Small intestine (tissue), 7 donors: ENCODE measurements around the gene ANKRD23. TPM values are rescaled to one million over a fixed set of nuclear protein-coding genes. Genes with fewer than 3 reads are reported as not detected.
A peak's percentile ranks its signal among the peaks of the same experiment; 100 is the strongest.
"Not testable (repeated sequence)": the region's sequence is repeated elsewhere in the genome, so short reads cannot be mapped to it uniquely, and the experiment has no call there.

ENCODE experiments used
- DNase-seq, 2 donors: peaks; one replicate each; pipeline versions ENCODE4 v3.0.0 to v3.0.0-alpha.2; 2013
- FAIRE-seq: peaks from 2 replicates; lab custom pipeline; 2012; peaks lifted over from hg19 to GRCh38; lab: Jason Lieb, UNC
- H3K27ac ChIP-seq, 3 donors: one replicate each; pipeline ENCODE4 v1.5.1; 2013; ENCODE audit warnings: low read length in 2 of 3, mild to moderate bottlenecking in 2 of 3, control low read depth in 1 of 3, inconsistent platforms in 1 of 3, low read depth in 1 of 3, moderate library complexity in 1 of 3
- H3K27me3 ChIP-seq, 3 donors: one replicate each; pipeline ENCODE4 v1.6.1; 2013; ENCODE audit warnings: low read length in 3 of 3, inconsistent platforms in 1 of 3; ENCODE audit not compliant: control insufficient read depth in 3 of 3, insufficient read depth in 3 of 3
- H3K36me3 ChIP-seq, 3 donors: one replicate each; pipeline ENCODE4 v1.6.1; 2013; ENCODE audit warnings: low read length in 3 of 3, inconsistent platforms in 1 of 3, low read depth in 1 of 3, mild to moderate bottlenecking in 1 of 3, moderate library complexity in 1 of 3; ENCODE audit not compliant: control insufficient read depth in 3 of 3, insufficient read depth in 2 of 3
- H3K4me1 ChIP-seq, 3 donors: one replicate each; pipeline ENCODE4 v1.6.1; 2013; ENCODE audit warnings: low read length in 2 of 3, inconsistent platforms in 1 of 3, low read depth in 1 of 3, mild to moderate bottlenecking in 1 of 3, moderate library complexity in 1 of 3; ENCODE audit not compliant: control insufficient read depth in 3 of 3, insufficient read depth in 2 of 3
- H3K4me3 ChIP-seq, 3 donors: one replicate each; pipeline ENCODE4 v1.5.1; 2013; ENCODE audit warnings: low read length in 3 of 3, control low read depth in 1 of 3, inconsistent platforms in 1 of 3, low read depth in 1 of 3, mild to moderate bottlenecking in 1 of 3, moderate library complexity in 1 of 3
- H3K9me3 ChIP-seq, 2 donors: one replicate each; pipeline ENCODE4 v1.6.1; 2013; ENCODE audit warnings: low read depth in 1 of 2, low read length in 1 of 2; ENCODE audit not compliant: control insufficient read depth in 2 of 2, insufficient read depth in 1 of 2
- WGBS, 3 donors: extraction: QIAGEN DNeasy Blood & Tissue Kit; methylation state at CpG; one replicate each; pipeline ENCODE4 v1.1.7; 2013; 5-methylcytosine and 5-hydroxymethylcytosine counted together
- polyA plus RNA-seq, 4 donors: library from polyadenylated mRNA; stranded (reverse) in 3 of 4; unstranded in 1 of 4; fragments of 200-250 nt in 3 of 4; fragments of 120-200 nt in 1 of 4; gene quantifications; one replicate each; pipeline versions ENCODE4 v1.2.1 to v1.2.3, GENCODE V29; 2013
- donor health status: healthy with polysubstance abuse.
- donor health status: control.
- donor health status: control.
- donor health status: Bipolar disorder and iron deficiency.
- donor health status: healthy.

Gene ANKRD23
- polyA plus RNA-seq, 4 donors = 2.2 to 4.0 (median 3.2) TPM

- H3K27ac ChIP-seq = not testable (repeated sequence)
- WGBS, 3 donors = 87 to 89% (median 89%) methylated on average over 4 of the region's 4 CpGs
These were observed 19.2 kb upstream of the ANKRD23 start for GRCh38 chr2:96863056-96863455.

GRCh38 chr2:96861074-96861473 lies 17.3 kb upstream of the ANKRD23 start:
- Histone ChIP-seq H3K27me3 (no peaks in the 10 kb centered on the region), H3K9me3 (no peaks in the 10 kb centered on the region), H3K27ac (no peak overlapping the region), H3K4me1 (peaks cover 0 to 30% (median 3%) of the 10 kb centered on the region in 3 donors), H3K36me3 (peaks cover 0 to 55% (median 2%) of the 10 kb centered on the region in 3 donors), H3K4me3 (no peak overlapping the region)
- DNase-seq (no peak), FAIRE-seq (no peak)
- 93 to 94% (median 93%) methylated on average over 13 to 17 of the region's 17 CpGs for WGBS, 3 donors

More at GRCh38 chr2:96863056-96863455, 19.2 kb upstream of the ANKRD23 start:
- not testable (repeated sequence) for H3K27me3 ChIP-seq, FAIRE-seq, DNase-seq, H3K9me3 ChIP-seq, H3K4me3 ChIP-seq
- Histone ChIP-seq H3K4me1 (peaks cover 0 to 38% (median 6%) of the 10 kb centered on the region in 3 donors), H3K36me3 (peaks cover 0 to 74% (median 2%) of the 10 kb centered on the region in 3 donors)

GRCh38 chr2:96860065-96861029 lies 16.5 kb upstream of the ANKRD23 start:
- Histone ChIP-seq H3K4me3 (no peak overlapping the region), H3K27ac (peak overlapping the region in 1 of 3 donors; percentile 19), H3K36me3 (peaks cover 0 to 47% (median 2%) of the 10 kb centered on the region in 3 donors), H3K9me3 (no peaks in the 10 kb centered on the region), H3K27me3 (no peaks in the 10 kb centered on the region), H3K4me1 (peaks cover 0 to 29% (median 3%) of the 10 kb centered on the region in 3 donors)
- no peak for DNase-seq
- WGBS, 3 donors = 79 to 84% (median 83%) methylated on average over 38 of the region's 38 CpGs
- no peak for FAIRE-seq

GRCh38 chr2:96859681-96860064 lies 15.9 kb upstream of the ANKRD23 start:
- Histone ChIP-seq H3K9me3 (no peaks in the 10 kb centered on the region), H3K4me1 (peaks cover 0 to 29% (median 3%) of the 10 kb centered on the region in 3 donors), H3K4me3 (no peak overlapping the region), H3K36me3 (peaks cover 0 to 41% (median 2%) of the 10 kb centered on the region in 3 donors), H3K27ac (peak overlapping the region in 1 of 3 donors; percentile 56), H3K27me3 (no peaks in the 10 kb centered on the region)
- FAIRE-seq = no peak
- DNase-seq = no peak
- WGBS, 3 donors = 36 to 56% (median 52%) methylated on average over 4 of the region's 4 CpGs

- FAIRE-seq (no peak), DNase-seq (no peak)
- H3K36me3 ChIP-seq = peaks cover 0 to 37% (median 2%) of the 10 kb centered on the region in 3 donors
- H3K4me3 ChIP-seq = no peak overlapping the region
- H3K9me3 ChIP-seq = no peaks in the 10 kb centered on the region
- 61 to 72% (median 69%) methylated on average over 11 of the region's 11 CpGs for WGBS, 3 donors
- peak overlapping the region in 1 of 3 donors; percentile 56 for H3K27ac ChIP-seq
- peaks cover 0 to 29% (median 3%) of the 10 kb centered on the region in 3 donors for H3K4me1 ChIP-seq
- H3K27me3 ChIP-seq = no peaks in the 10 kb centered on the region
These were observed 15.4 kb upstream of the ANKRD23 start for GRCh38 chr2:96859099-96859649.

- Histone ChIP-seq H3K36me3 (peaks cover 0 to 30% (median 8%) of the 10 kb centered on the region in 3 donors), H3K4me3 (peak within 1 kb of the TSS; percentile 69 to 91 (median 72)), H3K27me3 (no peaks in the 10 kb centered on the region), H3K4me1 (peaks cover 0 to 29% (median 3%) of the 10 kb centered on the region in 3 donors), H3K27ac (peak within 1 kb of the TSS; percentile 65 to 88 (median 81)), H3K9me3 (no peaks in the 10 kb centered on the region)
- FAIRE-seq = no peak
- DNase-seq = peak; percentile 99 to 100
- WGBS, 3 donors = 1% methylated on average over 64 to 81 of the region's 81 CpGs
These were observed 14.0 kb upstream of the ANKRD23 start, which contains the start of gene ANKRD39 for GRCh38 chr2:96857667-96858372. ANKRD39 (minus strand) TSS chr2:96858016; CDS start chr2:96857987, 29 bp downstream.

GRCh38 chr2:96856776-96857666 lies 13.2 kb upstream of the ANKRD23 start:
- Histone ChIP-seq H3K4me3 (peak overlapping the region; percentile 69 to 91 (median 72)), H3K27ac (peak overlapping the region; percentile 65 to 87 (median 81)), H3K27me3 (no peaks in the 10 kb centered on the region), H3K9me3 (no peaks in the 10 kb centered on the region), H3K36me3 (peaks cover 0 to 33% (median 10%) of the 10 kb centered on the region in 3 donors), H3K4me1 (peaks cover 0 to 28% (median 3%) of the 10 kb centered on the region in 3 donors)
- peak; percentile 44 to 52 for DNase-seq
- FAIRE-seq = no peak
- 12 to 13% (median 13%) methylated on average over 27 of the region's 27 CpGs for WGBS, 3 donors
